GM18519 (cell line): ENCODE measurements around the gene DCT.

Experiments used
- ATAC-seq: cut with Tn5 transposase; IDR thresholded peaks from one replicate; pipeline ENCODE4 v1.9.1; 2021; ENCODE audit warnings: mild to moderate bottlenecking, moderate library complexity; ENCODE audit not compliant: unreplicated experiment, low FRiP score

DCT gene

DNA sequence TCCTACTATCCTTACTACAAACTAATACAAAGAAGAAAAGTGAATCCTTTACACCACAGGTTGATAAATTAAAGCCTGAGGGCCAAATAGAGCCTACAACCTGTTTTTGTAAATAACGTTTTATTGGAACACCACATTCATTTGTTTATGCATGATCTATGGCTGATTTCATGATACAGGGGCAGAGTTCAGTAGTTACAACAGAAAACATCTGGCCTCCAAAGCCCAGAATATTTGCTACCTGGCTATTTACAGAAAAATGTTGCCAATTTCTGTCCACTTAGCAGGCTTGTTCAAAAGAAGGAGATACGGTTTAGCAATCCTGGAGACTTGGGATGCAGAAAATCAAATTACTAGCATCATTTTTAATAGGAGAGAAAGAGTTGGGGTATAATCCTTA, 24.1 kb downstream of the DCT start:
- no peak for ATAC-seq

DNA sequence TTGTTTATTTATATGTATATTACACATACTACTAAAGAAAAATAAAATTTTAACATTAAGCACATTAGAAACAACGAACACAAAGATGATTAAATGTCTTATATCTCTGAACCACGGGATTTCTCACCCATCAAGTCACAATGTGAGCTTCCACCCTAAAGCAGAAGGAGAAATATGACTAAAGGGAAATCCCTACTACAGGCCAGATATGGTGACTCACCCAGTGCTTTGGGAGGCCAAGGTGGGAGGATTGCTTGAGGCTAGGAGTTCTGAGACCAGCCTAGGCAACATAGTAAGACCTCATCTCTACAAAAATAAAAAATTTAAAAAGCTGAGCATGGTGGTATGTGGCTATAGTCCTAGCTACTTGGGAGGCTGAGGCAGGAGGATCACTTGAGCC, 24.6 kb downstream of the DCT start:
- ATAC-seq = no peak

DNA sequence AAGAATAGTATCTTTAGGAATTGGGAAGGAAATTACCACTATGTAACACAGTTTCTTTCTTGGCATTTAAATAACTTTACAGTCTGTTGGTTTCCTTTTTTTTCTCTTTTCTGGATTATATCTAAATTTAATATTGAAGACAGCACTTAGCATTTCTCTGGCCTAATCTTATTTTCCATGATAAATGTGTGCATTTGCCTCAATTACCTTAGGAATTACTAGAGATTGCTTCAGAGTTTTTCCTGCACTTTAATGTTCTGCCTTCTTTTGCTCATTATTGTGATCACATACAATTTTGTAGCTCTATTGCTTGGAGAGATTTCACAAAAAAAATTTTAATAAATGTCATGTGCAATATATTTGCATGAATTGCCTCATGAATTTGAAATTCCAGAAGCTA, 25.1 kb downstream of the DCT start:
- ATAC-seq = no peak

DNA sequence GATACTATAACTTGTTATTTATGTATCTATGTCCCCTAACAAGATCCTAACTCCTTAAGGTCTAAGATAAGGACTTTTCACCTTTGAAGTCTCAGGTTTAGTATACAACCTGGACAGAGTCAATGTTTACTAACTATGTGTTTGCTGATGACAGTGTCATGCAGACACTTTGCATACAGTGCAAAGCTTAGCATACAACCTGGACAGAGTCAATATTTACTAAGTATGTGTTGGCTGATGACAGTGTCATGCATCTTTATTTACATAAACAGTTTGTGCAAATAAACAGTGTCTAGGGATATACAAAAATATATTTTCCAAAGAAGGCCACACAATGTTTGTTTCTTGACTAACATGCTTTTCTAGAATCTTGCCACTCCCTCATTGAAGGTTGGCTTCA, 34.7 kb downstream of the DCT start:
- no peak for ATAC-seq

DNA sequence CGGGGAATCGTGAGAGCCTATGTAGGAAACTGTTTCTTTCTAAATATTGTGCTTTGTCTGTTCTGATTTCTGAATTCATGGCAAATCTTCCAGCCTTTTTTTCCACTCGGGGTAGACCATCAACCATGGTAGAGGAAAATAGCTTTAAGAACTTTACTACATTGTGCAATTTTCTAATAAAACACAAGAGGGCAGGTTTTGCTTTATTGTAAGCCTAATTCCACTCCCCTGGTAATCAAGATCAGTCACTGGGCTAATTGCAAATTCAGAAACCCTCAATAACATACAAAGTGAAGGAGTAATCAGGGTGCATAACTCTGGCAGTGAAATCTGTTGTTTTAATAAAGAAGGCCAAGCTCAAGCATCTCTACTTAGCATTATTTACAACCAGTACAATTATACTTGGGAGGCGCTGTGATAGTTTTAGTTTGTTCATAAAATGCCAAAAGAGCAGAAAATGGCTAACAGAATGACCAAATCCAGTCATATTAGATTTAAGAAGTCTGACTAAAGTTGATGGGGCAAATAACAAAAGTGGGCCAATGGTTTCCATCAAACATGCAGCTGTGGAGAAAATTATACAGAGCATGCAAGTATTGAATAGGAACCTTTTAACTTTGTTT, 43.8 kb downstream of the DCT start:
- peak; percentile 57 for ATAC-seq

DNA sequence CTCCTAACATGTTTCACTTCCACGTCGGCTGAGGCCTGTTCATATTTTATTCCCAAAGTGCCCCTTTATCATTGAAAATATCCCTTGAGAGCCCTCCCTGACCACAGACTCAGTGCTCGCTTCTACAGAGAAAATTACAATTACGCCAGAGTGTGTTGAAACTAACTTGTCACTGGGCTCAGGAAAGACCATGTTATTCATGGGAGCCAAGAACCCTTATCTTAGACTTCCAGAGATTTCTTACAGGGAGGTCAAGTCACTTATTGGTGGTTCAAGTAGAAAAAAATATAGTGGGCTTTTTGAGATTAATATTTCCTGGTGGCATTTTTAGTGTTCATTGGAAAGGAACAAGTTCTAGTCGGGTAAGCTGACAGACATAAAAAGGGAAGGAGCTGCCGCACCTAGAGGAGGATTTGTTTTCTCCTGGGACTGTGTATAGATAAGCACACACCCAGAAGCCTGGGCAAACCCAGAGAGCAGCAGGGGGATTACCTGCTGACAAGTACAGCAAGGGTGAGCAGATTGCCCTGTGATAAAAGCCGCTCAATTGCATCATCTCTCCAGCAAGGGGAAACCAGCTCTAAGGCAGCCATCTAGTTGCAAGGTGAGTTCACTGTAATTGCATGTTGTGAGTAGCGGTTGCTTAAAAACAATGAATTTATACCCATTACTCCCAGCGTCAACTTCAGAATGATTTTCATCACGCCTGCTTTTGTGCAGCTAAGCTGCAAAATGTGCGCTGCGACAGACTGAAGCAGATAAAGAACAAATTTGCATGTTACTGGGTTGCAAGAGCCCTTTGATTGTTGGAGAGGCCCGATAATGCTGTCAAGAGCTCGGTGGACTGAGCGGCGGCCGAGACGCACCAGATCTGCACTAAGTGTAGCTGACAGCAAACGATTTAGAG, 46.2 kb downstream of the DCT start:
- no peak for ATAC-seq

DNA sequence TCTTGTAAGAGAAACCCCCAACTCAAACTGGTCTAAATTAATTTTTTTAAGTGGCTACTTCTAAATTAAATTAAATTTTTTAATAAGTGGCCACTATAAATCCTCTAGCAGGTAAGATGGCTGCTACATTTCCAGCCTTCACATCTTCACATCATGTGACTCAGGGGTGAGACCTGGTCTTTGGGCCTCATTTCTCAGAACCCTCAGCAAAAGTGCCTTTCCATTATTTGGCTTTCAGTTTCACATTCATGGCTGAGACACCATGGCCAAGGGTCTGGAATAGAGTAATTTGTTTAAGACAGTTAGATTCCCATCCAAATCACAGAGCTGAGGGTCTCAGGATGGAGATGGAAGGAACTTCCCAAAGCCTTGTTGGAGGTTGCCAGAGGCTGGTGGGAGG, 47.5 kb downstream of the DCT start:
- no peak for ATAC-seq

DNA sequence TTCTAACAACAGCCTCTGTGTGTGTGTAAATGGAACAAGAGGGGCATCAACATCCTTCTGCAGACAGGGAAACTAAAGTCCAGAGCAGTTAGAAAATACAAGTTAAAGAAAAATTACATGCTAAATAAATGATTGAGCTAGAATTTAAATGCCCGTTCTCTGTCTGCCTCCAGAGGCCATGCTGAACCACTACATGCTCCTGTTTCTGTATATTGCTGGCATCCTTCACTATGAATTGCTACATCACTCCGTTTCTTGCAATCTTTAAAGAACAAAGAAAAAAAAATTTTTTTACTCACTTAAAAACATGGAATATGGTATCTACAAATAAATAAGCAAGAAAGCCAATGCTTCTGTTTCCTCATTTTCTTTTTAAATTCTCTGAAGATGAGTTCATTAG, 47.9 kb downstream of the DCT start:
- no peak for ATAC-seq

DNA sequence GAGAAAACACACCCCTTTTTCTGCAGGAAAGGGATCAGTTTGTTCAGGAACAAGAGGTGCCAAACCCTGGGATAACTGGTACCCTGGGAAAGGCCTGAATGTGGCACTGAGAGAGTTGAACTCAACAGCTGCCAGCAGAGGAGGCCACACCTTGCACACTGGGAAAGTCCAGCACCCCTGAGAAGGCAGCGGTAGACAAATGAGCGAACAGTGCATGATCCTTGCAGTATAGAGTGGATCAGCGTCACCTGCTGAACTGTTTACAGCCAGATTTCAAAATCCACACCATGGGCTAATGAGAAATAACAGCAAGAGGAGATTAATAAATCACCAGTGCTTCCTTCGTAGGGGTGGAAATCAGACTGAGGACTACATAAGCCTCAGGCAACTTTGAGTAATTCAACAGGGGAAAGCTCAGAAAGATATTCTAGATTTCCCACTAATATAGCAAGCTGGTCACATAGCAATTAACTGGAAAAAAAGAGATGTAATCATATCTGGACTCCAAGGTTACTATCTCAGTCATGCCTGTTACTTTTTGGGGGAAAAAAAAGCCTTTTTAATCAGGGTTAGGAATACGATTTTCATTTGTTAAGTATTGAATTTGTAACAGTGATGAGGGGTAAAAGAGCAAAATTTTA, 52.0 kb downstream of the DCT start:
- ATAC-seq = no peak

DNA sequence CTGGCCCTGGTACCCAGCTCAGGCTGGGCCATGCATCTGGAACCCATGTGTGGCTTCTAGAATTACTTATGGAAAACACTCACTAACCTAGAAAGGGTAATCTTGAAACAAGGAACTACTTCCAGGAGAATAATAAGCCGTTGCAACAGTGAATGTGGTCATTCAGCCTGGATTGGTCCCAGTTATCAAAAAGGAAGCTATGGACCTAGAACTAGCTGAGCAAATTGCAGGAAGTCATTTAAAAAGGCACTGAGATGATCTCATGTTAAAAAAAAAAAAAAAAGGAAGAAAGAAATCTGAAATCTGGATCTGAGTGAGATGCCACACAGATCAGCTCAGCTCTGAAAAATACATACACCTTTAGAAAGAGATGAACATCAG, 59.6 kb downstream of the DCT start:
- no peak for ATAC-seq

DNA sequence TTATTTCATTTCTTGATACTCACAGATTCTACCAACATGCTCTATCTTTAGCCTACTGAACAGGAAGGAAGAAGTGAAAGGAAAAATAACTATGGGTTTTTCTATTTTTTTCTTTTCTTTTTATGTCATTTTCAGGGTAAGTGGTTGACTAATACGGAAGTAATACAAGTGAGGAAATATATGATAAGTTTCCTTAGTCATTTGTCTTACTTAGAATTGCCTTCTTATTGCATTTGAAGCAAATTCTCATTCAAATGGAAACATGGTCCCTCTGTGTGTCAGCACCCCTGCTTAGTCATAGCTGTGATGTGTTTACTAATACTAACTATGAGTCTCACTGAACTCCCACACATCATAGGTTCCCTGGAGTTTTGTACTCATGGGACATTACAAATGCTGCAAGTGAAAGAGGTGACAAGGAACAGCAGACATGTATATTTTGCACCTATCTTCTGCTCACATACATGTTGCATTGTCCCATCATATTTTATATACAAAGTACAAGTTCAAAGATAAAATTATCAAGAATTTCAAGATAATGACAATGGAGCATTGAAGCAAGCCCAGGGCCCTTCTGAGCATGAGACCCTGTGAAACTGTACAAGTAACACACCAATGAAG, 60.1 kb downstream of the DCT start:
- ATAC-seq = peak; percentile 59

DNA sequence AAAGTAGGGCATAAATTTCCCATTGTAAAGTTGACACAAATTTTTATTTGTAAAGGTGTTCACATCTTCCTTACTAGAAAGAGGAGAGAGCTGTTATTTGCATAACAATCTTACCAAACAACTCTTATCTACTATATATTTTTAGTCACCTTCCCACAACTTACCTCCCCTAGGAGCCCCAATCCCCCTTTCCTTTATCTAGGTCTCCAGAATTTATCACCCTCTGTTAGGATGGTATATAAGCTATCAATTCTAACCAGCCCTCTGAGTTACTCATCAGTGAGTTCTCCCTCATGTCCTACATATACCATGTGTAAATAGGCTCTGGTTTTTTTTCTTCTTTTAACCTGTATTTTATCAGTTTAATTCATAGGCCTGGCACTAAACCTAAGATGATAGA, 62.2 kb downstream of the DCT start:
- ATAC-seq = no peak

DNA sequence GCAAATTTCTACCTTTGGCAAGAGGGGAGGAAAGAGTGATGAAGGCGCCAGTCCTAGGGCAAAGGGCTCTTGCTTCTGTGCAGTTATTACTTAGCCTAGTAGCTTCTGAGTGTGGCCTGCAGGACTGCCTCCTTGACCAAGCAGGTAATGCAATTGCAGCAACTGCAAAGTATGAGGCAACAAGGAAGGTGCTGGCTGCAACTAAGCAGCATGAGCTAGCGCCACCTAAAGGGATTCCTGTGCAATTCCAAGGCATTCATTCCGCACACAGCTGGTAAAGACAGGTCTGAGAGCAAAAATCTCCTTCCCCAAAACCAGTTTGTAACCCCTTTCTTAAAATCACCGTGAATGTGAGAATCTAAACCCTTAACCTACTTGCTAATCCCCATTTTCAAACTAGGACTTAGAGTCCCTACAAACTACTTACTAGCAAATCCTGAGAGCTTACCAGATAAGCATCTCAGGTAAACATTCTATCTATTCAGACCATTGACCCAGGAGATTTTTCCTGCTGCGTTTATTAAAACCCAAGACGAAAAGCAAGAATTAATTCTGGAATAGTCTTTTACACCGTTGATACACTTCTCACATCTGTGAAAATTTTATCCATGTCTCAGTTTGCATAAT, 62.9 kb downstream of the DCT start:
- ATAC-seq = no peak

DNA sequence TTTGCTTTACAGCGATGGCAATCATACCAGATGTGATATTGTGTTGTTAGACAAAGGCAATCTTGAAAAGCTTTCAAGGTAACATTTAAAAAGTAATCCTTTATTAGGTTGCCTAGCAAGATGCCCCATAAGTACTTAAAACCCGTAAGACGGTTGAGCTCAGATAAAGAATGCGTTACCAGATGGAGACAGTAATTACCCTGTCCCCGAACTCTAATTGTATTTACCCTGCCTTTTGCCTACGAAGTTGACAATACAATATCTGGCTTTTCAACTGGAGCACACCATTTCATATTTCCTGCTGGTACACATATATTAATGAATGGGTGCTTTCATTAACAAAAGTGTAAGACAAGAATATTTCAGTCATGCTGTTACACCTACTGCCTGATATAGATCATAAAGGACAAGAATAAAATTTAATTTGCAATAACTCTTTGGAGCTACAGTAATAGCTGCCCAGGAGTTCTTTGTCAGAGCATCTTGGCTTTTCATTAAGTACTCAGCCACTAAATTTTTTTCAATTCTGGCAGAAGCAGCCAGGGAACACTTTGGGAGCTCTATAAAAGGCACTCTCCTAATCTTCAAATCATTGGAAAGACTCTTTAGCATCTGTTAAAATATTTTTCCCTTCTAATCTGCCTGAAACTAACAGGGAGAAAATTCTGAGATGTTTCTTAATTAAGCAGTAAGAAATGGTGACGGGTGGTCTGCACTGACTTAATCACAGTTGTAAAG, 63.8 kb downstream of the DCT start:
- no peak for ATAC-seq

DNA sequence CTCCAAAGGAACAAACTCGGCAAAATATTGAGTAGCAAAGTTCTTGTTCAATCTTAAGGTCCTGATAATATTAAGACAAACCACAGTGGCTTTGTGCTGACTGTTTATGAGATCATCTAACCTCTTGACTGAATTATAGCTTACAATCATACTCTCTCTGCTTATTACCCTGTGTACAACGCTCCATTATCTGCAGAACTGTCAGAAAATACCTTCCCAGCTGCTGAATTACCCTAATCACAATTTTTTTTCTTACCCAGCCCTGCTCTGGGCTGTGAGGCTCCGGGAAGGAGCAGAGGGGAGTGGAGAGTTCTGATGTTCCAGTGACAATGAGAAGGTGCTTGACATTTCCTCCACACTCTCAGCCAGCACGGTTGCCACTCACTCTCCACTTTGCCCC, 64.8 kb downstream of the DCT start:
- no peak for ATAC-seq

DNA sequence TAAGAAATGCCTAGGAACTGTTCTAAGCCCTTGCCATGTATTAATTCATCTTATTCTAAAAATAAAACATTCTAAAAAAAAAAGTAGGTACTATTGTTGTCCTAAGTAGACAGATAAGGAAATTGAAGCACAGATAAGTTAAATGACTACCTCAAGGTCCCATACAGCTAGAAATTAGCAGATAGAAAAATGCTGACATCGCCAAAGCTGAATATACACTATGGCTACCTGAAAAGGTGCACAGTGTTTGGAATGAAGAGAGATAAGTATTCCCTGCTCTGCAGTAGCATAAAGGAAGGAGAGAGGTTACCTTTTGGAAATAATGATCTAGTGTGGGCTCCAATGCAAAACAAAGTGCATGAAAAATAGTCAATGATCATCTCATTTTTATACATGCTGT, 65.3 kb downstream of the DCT start:
- ATAC-seq = no peak

DNA sequence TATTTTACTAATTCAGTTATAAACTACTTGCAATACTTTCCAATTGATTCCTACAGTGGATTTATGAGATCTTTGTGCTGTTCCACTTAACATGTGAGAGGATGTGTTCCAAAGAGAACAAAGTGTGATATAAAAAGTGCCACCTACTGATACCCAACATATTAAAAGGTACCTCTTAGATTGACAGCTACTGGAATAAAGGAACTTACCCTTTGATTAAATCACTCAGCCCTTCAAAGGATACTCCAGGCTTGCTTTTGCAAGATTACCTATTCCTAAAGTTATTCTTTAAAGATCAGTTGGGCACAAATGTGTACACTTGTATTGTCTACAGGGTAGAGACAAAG, 65.9 kb downstream of the DCT start:
- no peak for ATAC-seq

DNA sequence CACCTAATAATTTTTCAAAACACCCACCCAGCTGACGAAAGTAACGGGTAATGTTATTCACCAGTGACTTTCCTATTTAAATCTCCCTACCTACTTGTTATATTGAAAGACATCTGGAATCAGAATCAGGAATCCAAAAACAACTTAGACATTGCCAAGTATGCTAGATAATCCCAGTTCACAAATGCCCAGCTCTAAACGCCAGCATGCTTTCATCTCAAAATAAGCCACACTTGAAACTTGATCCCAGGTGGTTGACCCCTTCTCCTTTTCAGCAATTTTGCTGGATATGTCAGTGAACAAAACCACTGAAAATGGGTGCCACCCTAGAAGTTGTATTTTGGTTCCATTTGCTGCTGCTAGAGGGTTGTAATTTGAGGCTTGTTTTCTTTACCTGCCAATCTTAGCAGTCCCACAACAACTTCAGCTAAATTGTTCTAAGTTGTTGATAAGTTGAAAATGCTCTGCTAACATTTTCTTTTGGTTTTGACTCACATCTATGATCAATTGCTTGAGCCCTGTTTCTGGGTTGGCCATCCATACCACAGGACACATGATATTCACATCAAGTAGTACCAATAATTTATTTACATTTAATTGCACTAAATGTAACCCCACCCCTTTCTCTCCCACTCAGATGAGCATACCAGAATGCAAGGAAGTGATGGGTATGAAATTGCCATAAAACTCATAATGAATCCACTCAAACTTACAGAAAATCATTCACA, 66.4 kb downstream of the DCT start:
- ATAC-seq = no peak

DNA sequence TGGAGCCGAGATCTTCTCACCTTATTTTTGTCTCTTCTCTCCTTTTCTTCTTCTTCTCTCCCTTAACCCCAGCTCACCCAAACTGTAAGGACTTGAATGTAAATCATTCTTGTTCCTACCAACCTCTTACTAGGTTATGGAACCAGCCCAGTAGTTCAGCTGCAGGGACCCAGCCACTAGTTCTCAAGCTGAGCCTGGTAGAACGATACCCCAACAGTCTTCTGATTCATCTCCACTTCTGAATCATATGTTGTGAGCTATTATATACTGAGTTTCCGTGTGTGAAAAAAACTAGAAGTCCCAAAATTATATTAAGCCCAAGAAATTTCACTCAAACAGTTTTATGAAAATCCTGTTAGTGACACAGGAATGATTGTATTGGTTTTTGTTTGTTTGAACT, 67.7 kb downstream of the DCT start:
- ATAC-seq = no peak
